Stromal cell of bone marrow (primary cell): Measurements from ENCODE around the gene TTLL12.

Experiments used
- DNase-seq: peaks from one replicate; pipeline ENCODE4 v3.0.0-alpha.2; 2012; ENCODE audit warnings: low read depth

TTLL12 gene

GRCh38 chr22:43186272-43187170 lies at the start of gene TTLL12:
Gene TTLL12, minus strand, starts transcription at chr22:43187134. Its CDS starts 65 bp downstream, at chr22:43187069.
- DNase-seq, result no peak

- DNase-seq, result no peak
Observed at GRCh38 chr22:43235445-43236409, 48.8 kb upstream of the TTLL12 start.

GRCh38 chr22:43234264-43234988 lies 47.5 kb upstream of the TTLL12 start:
- DNase-seq, result no peak

GRCh38 chr22:43233529-43233928 lies 46.6 kb upstream of the TTLL12 start:
- DNase-seq, result no peak

- DNase-seq, result no peak
Observed at GRCh38 chr22:43232445-43232844, 45.5 kb upstream of the TTLL12 start.

GRCh38 chr22:43231724-43232034 lies 44.7 kb upstream of the TTLL12 start:
- DNase-seq, result no peak

- no peak for DNase-seq
Observed at GRCh38 chr22:43230971-43231723, 44.2 kb upstream of the TTLL12 start.

GRCh38 chr22:43230571-43230970 lies 43.6 kb upstream of the TTLL12 start:
- no peak for DNase-seq

GRCh38 chr22:43228863-43229262 lies 41.9 kb upstream of the TTLL12 start:
- DNase-seq, result no peak

GRCh38 chr22:43228330-43228729 lies 41.4 kb upstream of the TTLL12 start:
- DNase-seq, result no peak

- no peak for DNase-seq
Observed at GRCh38 chr22:43227239-43227630, 40.3 kb upstream of the TTLL12 start.

- DNase-seq, result peak; percentile 8
Observed at GRCh38 chr22:43226377-43227238, 39.7 kb upstream of the TTLL12 start.

- DNase-seq, result no peak
Observed at GRCh38 chr22:43225609-43226008, 38.7 kb upstream of the TTLL12 start.

GRCh38 chr22:43222987-43223386 lies 36.1 kb upstream of the TTLL12 start:
- DNase-seq, result no peak

GRCh38 chr22:43222262-43222661 lies 35.3 kb upstream of the TTLL12 start:
- no peak for DNase-seq

GRCh38 chr22:43220625-43221380 lies 33.9 kb upstream of the TTLL12 start:
- no peak for DNase-seq

- DNase-seq, result no peak
Observed at GRCh38 chr22:43218786-43219185, 31.9 kb upstream of the TTLL12 start.

- DNase-seq, result no peak
Observed at GRCh38 chr22:43217285-43218030, 30.5 kb upstream of the TTLL12 start.

GRCh38 chr22:43216738-43217137 lies 29.8 kb upstream of the TTLL12 start:
- DNase-seq, result no peak
